Erythroblast (primary cell): ENCODE measurements around the gene CPA4.

Experiments used
- DNase-seq, 2 experiments: peaks; one replicate each; lab custom pipeline; 2025; lab: John Stamatoyannopoulos, UW
- GATA1 ChIP-seq: IDR thresholded peaks from 2 replicates; pipeline ENCODE4 v1.6.1; 2011; ENCODE audit warnings: low read depth, mild to moderate bottlenecking, control low read depth, low read length, moderate library complexity
- POLR2A ChIP-seq: IDR thresholded peaks from 2 replicates; pipeline ENCODE4 v1.6.1; 2011; ENCODE audit warnings: mild to moderate bottlenecking, low read length

Gene CPA4

DNA sequence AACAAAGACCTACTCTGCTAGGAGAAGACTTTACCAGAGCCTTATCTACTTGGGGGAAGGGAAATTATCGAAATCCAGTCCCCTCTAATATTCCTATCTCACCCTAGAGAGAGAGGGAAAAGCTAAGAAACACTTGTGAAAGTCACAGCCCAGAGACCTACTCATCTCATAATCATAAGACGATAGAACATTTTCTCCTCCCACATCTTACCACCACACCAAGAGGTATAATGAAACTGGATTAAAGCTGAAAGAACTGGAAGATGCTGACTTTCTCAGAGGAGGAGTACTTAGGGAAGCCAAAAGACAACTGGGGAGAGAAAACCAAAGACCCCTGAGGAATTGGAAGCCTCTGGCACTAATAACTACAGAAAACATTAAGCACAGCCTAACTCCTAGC, 40.9 kb downstream of the CPA4 start:
- DNase-seq: no peak
- TF ChIP-seq POLR2A (no peak), GATA1 (no peak)

DNA sequence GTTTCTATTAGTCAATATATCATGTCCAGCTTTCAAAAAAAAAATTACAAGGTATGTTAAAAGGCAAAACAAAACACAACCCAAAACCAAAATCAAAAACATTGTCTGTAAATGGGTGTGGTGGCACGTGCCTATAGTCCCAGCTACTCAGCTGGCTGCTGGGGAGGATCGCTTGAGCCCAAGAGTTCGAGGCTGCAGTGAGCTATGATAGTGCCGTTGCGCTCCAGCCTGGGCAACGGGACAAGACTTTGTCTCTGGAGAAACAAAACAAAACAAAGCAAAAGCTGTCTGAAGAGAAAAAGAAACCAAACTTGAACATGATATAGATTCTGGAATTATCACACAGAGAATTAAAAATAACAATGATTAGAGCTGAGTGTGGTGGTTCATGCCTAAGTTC, 41.3 kb downstream of the CPA4 start:
- no peak for DNase-seq

DNA sequence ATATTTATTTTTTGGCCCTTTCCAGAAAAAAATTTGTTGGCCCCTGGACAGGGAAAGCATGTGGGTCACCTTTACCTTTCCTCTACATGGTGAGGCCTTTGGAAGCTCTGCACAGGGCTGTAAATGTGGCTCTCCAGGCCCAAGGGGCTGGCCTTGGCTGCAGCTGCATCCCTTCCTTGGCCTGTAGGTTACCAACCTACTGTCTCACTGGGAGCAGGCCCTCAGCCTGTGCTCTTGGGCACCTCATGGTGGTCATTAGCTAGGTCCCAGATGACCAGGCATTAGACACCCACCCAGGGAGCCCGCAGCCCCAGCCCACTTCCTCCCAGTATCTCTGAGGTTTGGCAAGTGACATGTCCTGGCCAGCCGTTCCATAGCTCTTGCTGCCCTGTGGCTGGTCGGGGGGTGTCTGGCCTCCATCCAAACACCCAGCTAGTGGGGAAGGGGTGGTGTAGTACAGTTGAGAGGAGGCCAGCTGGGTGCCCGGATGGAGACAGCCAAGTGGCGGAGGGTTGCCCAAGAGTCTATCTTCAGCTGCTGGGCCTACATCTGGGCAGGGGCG, 44.5 kb downstream of the CPA4 start:
- TF ChIP-seq GATA1 (no peak), POLR2A (no peak)
- DNase-seq: no peak

More for the DNA sequence above, 41.3 kb downstream of the CPA4 start:
- no peak for TF ChIP-seq POLR2A
- TF ChIP-seq GATA1: no peak

DNA sequence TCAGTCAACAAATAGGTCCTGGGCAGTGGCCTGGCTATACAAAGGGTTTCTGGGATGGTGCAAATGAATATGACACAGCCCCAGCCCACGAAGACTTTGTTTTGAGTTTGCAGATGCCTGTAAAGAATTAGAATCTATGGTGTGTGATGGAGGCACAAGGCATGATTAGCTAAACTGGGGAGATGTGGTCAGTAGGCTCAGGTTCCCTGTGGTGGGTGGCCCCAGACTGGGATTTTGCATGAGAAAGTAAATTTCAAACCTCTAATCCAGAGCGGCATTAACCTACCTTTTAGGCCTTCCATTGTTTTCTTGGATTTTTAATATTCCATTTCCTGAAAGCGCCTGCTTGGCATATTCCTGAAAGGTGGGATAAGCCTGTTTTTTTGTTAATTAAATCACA, 45.3 kb downstream of the CPA4 start:
- TF ChIP-seq GATA1 (no peak), POLR2A (no peak)
- no peak for DNase-seq

DNA sequence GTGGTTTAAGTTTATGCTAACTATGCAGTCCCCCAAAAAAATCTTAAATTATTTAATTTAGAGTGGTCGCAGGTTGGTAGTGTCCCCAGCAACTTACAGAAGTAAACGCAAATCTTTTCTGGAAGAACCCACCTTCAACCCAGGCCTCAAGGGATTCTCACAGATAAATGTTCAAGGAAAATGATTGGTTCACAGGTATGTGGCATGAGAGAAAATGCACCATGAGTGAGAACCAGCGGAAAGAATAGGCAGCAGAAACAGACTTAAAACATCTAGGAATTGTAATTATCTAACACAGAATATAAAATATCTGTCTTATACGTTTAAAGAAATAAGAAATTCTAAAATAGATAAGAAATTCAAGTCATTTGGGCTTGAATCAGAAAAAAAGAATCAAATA, 48.9 kb downstream of the CPA4 start:
- no peak for DNase-seq

DNA sequence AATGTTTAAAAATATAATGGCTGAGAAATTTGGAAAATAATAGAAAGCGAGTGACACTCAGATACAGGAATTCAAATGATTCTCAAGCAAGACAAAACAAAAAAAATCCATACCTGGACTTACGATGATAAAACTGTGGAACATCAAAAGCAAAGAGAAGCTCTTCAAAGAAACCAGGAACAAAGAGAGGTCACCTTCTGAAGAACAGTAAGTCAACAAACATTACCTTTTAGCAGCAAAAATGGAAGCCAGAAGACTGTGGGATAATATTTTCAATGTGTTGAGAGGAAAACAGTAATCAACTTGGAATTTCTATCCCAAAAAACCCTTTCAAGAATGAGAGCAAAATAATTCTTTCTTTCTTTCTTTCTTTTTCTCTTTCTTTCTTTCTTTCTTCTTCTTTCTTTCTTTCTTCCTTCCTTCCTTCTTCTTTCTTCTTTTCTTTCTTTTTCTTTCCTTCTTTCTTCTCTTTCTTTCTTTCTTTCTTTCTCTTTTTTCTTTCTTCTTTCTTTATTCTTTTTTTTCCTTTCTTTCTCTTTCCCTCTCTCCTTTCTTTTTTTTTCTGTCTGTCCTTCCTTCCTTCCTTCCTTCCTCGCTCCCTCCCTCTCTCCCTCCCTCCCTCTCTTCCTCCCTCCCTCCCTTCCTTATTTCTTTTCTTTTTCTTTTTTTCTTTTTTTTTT, 49.9 kb downstream of the CPA4 start:
- no peak for DNase-seq
- TF ChIP-seq GATA1 (no peak), POLR2A (no peak)

More for the DNA sequence above, 48.9 kb downstream of the CPA4 start:
- TF ChIP-seq GATA1: no peak
- TF ChIP-seq POLR2A: no peak

DNA sequence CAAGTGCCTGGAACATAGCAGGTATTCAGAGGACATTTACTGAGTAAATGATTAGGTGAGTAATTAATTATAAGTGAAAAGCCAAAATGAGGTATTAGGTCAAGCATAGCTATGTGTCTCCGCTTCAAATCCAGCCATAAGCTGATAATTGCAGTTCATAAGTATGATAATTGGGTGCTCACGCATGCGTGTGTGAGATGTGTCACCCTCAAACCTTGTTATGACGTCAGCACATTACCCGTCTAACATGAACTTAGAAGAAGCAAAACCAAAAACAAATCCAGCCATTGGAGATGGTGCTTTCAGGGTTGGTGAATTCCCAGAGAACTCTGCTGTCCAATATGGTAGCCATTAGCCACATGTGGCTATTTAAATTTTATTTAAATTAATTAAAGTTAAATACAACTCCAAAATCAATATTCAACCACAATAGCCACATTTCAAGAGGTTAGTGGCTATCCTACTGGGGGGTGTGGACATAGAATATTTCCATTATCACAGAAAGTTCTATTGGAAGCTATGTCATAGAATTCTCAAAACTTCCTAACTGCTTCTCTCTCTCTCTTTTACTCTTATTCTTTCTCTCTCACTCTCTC, 51.4 kb downstream of the CPA4 start, which contains the start of gene CPA5:
TSS of gene CPA5 (plus strand) at position 546 of the 596 bp plus-strand sequence. CDS start 1,670 bp downstream, outside the sequence.
- TF ChIP-seq GATA1 (no peak), POLR2A (no peak)
- no peak for DNase-seq

DNA sequence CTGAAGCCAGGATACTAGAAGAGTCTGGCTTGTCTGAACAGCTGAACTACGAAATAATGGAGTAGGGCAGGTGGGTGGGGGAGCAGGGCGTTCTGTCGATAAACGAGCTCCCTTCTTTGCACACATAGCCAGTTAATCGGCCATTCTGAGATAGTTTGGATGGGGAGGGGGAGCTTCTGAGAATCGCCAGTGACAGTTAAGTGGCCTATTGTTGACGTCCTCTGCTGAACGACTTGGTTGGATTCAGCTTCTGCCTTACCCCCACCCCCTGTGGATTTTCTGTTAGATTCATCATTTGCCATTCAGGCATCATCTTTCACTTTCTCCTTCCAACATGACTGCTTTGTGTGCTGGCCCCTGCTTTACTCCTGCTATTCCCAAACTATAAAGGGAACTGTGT, 52.2 kb downstream of the CPA4 start:
- TF ChIP-seq GATA1 (no peak), POLR2A (no peak)

DNA sequence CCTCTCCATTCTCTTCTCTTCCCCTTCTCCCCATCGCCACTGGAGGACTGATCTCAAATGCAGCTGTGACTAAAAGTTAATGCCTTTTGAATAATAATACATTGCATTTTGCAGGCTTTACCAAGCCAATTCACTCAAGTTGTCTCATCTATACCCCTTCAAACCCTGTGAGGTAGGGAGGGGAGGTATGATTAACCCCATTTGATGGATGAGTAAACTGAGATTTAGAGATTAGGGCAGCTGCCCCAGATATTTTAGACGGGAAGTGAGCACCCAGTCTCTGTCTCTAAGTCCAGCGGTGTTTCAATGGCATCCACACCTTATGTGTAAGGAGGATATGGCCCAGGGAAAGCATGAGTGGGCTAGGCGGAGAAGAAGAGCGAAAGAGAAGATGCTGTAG, 52.8 kb downstream of the CPA4 start:
- TF ChIP-seq GATA1 (no peak), POLR2A (no peak)
- no peak for DNase-seq

More for the DNA sequence above, 52.2 kb downstream of the CPA4 start:
- DNase-seq: no peak

DNA sequence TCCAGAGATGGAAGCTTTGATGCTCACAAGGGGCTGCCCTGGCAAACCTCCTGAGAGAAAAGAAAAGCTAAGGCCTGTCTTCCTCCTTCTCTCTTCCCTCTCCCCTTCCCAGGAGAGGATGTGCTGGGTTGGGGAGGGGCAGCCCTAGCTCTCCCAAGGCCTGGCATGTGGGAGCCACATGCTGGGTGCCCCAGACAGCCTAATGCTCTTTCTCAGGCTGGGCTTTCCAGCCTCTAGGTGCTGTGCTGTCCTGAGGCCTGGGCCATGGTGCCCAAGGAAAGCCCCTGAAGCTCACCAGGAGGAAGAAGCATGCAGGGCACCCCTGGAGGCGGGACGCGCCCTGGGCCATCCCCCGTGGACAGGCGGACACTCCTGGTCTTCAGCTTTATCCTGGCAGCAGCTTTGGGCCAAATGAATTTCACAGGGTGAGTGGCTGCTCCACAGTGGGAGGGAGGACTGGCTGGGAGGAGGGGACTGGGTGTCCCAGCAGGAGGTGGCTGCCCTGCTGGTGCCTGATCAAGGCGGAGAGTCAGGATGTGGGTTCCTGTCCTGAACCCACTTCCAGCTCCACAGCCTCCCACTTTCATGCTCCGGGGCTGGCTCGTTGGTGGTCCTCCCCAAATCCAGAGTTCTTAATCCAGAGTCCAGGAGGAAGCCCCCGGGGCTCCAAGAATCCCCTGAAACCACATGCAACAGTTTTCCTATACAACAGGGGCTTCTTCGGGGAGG, 53.4 kb downstream of the CPA4 start:
- TF ChIP-seq POLR2A (no peak), GATA1 (no peak)
- no peak for DNase-seq

DNA sequence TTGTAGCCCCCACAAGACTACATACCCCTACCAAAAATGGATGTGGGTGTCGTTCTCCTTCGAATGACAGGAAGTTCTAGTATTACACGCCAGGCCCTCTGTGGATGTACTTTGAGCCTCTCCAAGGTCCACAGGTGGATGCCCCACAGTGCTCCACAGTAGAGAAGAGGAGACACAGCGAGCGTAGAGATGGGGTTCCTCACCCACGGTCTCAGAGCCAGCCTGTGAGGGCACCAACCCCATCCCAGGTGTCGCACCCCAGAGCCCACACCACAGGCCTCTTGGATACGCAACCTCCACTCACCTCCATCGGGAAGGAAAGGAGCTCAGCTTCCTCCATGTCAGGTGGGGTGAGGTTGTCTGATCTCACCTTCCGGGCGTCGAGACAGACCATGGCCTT, 54.0 kb downstream of the CPA4 start:
- no peak for DNase-seq
- TF ChIP-seq POLR2A: no peak
- no peak for TF ChIP-seq GATA1

DNA sequence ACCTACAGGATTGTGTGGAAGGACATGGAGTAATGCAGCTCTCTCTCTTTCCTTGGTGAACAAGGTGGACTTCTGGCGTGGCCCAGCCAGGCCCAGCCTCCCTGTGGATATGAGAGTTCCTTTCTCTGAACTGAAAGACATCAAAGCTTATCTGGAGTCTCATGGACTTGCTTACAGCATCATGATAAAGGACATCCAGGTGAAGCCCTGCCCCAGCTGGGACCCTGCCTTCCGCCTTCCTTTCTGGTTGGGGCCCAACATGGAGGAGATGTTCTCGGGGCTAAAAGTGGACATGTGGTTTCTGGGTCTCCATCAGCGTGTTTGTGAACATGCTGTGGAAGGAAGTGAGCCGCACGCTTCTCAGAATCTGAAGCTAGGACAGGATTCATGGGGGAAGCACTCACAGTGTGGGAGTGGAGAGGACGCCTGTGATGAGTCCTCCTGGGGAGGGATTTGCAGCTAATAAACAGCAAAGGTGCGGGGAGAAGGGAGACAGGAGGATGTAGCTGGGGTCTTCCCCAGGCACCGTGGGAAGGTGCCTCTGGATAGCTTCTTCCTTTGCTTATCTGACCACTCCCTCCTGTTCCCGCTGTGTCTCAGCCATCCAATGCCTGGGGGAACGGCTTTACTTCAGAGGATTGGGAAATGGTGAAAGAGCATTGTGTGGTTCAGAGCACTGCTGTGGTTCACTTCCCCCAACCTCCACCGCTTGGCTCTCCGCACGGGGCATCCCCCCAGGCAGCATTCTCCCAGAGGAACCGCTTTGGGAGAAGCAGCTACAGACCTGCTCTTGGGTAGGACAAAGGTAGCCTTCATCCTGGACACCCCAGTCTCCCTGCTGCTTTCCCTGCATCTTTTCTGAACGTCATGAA, 57.2 kb downstream of the CPA4 start:
- TF ChIP-seq GATA1: no peak
- no peak for TF ChIP-seq POLR2A
- no peak for DNase-seq

DNA sequence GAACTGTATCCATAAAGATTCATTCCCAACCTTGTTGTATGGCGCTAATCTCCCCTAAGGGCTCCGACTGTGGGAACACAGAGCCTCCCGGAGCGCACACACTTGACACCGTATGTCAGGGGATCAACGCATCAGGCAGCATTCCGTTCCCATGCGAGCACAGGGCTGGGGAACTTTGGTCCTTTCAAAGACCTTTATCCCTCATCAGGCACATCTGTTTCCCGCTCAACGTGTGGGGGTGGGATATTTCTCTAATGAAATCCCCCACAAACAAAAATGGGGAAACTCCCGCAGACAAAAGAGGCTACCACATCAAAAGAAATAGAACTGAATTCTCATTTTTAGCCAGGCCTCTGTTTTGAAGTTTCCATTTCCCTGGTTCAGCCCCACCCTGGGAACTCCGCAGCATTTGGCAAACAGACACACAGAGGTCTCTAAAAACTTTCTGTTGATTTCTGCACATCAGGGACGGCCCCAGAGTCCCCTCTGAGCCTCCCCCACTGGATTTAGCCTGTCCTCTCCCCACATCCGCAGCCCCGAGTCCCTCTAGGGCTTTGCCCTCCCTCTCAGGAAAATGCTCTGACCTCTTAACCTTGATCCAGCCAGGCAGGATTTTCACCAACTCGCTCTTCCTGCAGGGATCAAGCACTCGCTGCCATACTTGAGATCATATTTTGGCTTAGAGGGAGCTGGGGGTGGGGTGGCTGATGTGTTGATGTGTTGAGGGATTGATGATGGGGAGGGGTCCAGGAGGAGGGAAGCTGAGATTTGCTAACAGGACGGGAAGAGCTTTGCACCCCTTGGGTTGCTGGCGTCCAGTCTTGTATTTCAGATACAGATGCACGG, 58.2 kb downstream of the CPA4 start:
- DNase-seq: no peak

More for the DNA sequence above, 58.2 kb downstream of the CPA4 start:
- TF ChIP-seq POLR2A (no peak), GATA1 (no peak)
